Transverse colon (tissue), 3 donors: ENCODE results near the gene TOMM6.
"Not testable (repeated sequence)": the region's sequence is repeated elsewhere in the genome, so short reads cannot be mapped to it uniquely, and the experiment has no call there.

Experiments
- CTCF ChIP-seq, 5 experiments: fragments of 200-600 bp in 3 of 5; fragments of 450-650 bp in 2 of 5; sonication (generic) in 3 of 5; IDR thresholded peaks; 1 replicate in 2 of 5; 2 replicates in 3 of 5; pipeline ENCODE4 v1.5.1; 2016 to 2017; ENCODE audit warnings: antibody characterized with exemption in 5 of 5, inconsistent platforms in 3 of 5, mild to moderate bottlenecking in 2 of 5, moderate library complexity in 1 of 5
- EP300 ChIP-seq: sonication (generic); formaldehyde crosslinking; IDR thresholded peaks from one replicate; pipeline ENCODE4 v1.6.1; 2017; ENCODE audit warnings: antibody characterized with exemption, low read depth
- POLR2A ChIP-seq: fragments of 450-650 bp; IDR thresholded peaks from one replicate; pipeline ENCODE4 v1.6.1; 2016; ENCODE audit warnings: antibody characterized with exemption, mild to moderate bottlenecking, moderate library complexity

GRCh38 chr6:41811946-41812345, 24.5 kb downstream of the TOMM6 start:
- TF ChIP-seq POLR2A; CTCF (IDR thresholded peaks at IDR 0.05); EP300: not testable (repeated sequence)
